Vein endothelial cell (primary cell): ENCODE data around the gene PCDHGB3. TPM values are rescaled to one million over a fixed set of nuclear protein-coding genes. Genes with fewer than 3 reads are reported as not detected.

ENCODE experiments used
- total RNA-seq: library from RNA; depleted of rRNA; stranded (reverse); fragments of >200 nt; gene quantifications from 2 replicates; pipeline ENCODE4 v1.2.3, GENCODE V29; 2012

The PCDHGB3 gene
- 6.5 and 8.8 TPM in 2 replicates for total RNA-seq

DNA sequence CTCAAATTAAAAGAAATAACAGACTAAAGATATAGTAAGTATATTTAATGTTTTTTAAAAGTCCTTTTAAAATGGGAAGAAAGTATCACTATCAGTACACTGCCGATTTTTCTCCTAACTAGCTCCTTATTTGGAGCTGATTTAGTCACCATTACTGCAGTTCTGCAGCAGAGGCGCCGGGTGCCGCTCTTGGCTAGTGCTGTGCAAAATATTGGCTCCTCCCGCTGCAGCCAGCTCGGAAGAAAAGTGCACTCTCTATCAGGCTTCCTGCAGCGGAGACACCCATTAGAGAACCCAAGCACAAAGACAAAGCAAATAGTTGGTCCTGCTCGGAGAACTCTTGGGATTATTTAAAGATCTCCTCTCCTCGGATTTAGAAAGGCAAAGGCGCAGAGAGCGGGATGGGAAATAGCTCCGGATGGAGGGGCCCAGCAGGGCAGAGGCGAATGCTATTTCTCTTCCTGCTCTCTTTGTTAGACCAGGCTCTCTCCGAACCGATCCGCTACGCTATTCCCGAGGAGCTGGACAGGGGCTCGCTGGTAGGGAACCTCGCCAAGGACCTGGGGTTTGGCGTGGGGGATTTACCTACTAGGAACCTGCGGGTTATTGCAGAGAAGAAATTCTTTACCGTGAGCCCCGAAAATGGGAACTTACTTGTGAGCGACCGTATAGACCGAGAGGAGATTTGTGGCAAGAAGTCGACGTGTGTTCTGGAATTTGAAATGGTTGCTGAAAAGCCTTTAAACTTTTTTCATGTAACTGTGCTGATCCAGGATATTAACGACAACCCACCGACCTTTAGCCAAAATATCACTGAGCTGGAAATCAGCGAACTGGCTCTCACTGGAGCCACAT is at the start of gene PCDHGB3:
Gene PCDHGB3 (plus strand): TSS at position 249 of the 855 bp plus-strand sequence. CDS start 153 bp downstream, at position 402.

DNA sequence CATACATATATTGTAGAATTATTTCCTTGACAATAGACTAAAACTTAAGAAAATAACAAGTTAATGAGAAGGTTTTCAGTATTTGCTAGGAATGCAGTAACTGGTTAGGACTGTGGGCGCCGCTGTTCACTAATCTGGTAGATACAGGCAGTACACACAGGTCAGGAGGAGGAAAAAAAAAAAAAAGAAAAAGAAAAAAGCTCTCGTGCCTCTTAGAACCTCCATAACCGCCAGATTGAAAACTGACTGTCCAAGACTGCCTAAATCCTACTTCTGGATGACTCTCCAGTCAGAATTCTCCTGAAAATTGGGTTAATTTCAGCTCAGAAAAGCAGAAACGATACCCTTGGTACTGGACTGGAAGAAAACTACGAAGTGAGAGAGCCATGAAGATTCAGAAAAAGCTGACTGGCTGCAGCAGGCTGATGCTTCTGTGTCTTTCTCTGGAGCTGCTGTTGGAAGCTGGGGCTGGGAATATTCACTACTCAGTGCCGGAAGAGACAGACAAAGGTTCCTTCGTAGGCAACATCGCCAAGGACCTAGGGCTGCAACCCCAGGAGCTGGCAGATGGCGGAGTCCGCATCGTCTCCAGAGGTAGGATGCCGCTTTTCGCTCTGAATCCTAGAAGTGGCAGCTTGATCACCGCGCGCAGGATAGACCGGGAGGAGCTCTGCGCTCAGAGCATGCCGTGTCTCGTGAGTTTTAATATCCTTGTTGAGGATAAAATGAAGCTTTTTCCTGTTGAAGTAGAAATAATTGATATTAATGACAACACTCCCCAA is 39.6 kb upstream of the PCDHGB3 start, which contains the start of gene PCDHGA1:
Gene PCDHGA1 (plus strand): TSS at position 216 of the 782 bp plus-strand sequence.

DNA sequence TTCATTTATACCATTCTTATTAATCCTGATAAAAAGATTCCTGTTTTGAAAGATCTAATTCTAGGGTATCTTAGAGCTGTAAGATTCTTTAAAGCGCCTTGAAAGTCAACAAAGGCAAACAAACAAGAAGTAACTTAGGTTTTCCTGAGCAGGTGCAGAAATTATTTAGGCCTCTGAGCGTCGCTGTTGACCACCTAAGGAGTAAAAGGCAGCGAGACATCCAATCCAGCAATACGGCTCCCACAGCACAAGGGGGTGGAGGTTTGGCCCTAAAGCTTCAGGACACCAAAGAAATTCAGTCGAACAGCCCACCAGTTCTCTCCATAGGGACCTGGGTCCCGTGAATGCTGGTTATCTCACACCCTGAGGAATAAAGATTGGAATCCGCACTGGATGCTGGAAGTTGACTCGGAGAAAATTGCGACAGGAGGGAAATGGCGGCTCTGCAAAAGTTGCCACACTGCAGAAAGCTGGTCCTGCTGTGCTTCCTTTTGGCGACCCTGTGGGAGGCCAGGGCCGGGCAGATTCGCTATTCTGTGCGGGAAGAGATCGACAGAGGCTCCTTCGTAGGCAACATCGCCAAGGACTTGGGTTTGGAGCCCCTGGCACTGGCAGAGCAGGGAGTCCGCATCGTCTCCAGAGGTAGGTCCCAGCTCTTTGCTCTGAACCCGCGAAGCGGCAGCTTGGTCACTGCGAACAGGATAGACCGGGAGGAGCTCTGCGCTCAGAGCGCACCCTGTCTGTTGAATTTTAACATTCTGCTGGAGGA is 31.3 kb upstream of the PCDHGB3 start, which contains the start of gene PCDHGA2:
Gene PCDHGA2 (plus strand): TSS at position 223 of the 769 bp plus-strand sequence.

DNA sequence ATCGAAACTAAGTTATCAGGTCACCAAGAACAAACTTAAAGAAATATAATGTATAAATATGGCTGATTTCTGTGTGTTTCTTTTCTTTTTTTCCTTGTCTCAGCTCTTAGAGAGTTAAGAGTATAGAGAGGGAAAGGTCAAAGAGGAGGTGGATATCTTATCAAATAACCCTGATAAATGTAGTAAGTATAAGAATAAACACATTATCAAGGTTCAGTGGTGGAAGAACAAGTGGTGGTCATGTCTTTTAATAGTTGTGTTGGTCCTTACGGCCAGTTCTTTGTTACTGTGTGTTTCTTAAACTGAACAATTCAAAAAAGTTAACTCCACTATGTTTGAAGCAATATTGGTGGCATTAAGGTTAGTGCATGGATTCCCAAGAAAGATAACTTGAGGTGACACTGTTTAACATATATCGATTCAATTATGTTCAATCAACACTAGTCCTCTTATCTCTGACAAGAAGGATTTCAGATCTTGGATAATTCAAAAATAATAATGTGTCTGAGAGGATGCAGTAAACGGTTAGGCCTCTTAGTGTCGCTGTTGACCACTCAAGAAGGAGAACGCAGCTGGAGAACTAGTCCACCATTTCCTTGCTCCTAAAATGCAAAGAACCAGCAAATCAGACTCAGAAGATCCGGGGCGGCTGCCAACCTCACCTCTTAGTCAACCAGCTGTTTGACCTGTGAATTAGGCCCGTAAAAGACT is 26.6 kb upstream of the PCDHGB3 start, which contains the start of gene PCDHGA3:
Gene PCDHGA3 (plus strand): TSS at position 588 of the 711 bp plus-strand sequence. CDS start 205 bp downstream, outside the sequence.

DNA sequence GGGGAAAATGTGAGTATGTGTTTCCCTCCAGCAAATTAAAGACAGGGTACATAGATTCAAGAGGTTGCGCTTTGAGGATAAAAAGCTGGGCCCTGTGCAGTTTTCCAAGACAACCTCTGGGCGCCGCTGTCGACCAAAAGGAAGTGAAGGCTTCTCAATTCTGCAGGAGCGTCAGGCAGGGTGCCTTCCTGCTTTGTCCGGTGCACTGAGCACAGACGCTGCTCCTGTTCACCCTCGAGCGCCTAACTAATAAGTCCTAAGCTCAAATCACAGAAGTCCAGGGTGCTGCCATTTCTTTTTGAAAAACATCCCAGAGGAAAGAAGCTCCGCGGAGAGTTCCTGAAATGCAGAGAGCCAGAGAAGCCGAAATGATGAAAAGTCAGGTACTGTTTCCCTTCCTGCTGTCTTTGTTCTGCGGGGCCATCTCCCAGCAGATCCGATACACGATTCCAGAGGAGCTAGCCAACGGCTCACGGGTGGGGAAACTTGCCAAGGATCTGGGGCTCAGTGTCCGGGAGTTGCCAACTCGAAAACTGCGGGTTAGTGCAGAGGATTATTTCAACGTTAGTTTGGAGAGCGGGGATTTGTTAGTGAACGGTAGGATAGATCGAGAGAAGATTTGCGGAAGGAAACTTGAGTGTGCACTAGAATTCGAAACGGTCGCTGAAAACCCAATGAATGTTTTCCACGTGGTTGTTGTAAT is 20.0 kb upstream of the PCDHGB3 start, which contains the start of gene PCDHGB1:
Gene PCDHGB1 (plus strand): TSS at position 183 of the 703 bp plus-strand sequence. CDS start 162 bp downstream, at position 345.

DNA sequence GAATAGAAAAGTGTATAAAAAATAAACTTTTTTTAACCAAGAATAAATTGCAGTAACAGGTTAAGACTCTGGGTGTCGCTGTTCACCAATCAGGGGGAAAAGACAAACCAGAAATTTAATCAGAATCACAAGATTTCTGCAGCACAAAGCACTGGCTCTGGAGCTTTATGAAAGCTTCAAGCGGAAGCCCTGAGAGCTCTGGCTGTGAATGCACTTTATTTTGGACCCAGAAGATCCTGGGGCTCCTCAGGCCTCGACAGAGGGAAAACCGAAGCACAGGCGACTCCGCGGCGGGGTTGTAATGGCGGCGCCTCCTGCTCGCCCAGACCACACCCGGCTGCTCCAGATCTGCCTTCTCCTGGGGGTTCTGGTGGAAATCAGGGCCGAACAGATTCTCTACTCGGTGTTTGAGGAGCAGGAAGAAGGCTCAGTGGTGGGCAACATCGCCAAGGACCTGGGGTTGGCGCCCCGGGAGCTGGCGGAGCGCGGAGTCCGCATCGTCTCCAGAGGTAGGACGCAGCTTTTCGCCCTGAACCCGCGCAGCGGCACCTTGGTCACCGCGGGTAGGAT is 15.1 kb upstream of the PCDHGB3 start, which contains the start of gene PCDHGA4:
Gene PCDHGA4 (plus strand): TSS at position 122 of the 570 bp plus-strand sequence. CDS start 87 bp downstream, at position 209.

DNA sequence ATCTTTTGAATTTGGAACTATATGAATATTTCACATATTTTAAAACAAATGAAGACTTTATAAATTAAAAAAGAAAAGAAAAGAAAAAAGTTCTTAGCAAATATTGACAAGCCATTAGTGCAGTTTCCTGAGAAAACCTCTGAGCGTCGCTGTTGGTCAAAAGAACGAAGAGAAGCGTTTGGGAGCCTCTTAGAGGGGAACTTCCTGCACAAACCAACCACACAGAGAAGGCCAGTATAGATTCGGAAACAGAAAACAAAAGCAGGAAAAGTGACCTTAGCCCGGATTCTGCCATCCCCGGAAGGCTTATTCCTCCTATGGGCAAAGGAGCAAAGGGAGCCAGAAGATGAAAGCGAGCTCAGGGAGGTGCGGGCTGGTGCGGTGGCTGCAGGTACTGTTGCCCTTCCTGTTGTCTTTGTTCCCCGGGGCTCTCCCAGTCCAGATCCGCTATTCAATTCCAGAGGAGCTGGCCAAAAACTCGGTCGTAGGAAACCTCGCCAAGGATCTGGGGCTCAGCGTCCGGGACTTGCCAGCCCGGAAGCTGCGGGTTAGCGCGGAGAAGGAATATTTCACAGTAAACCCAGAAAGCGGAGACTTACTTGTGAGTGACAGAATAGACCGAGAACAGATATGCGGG is 10.1 kb upstream of the PCDHGB3 start, which contains the start of gene PCDHGB2:
Gene PCDHGB2 (plus strand): TSS at position 205 of the 637 bp plus-strand sequence. CDS start 142 bp downstream, at position 347.

DNA sequence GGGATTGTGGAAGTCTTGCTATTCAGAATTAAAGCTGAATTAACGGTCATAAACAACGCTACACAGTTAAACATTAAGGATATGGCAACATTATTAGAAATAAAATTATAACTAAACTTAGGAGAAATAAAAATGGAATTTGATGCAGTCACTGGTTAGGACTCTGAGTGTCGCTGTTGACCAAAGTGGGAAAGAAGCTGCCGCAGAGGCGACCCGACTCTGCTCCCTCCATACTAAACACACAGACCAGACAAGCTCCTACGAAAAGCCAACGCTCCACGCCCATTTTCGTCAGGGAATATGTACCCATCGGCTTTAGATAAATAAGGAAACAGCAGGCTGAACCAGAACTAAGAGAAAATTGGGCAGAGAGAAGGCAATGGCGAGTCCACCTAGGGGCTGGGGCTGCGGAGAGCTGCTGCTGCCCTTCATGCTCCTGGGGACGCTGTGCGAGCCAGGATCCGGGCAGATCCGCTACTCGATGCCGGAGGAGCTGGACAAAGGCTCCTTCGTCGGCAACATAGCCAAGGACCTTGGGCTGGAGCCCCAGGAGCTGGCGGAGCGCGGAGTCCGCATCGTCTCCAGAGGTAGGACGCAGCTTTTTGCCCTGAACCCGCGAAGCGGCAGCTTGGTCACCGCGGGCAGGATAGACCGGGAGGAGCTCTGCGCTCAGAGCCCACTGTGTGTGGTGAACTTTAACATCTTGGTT is 5.9 kb upstream of the PCDHGB3 start, which contains the start of gene PCDHGA5:
Gene PCDHGA5 (plus strand): TSS at position 211 of the 709 bp plus-strand sequence. CDS start 169 bp downstream, at position 380.

DNA sequence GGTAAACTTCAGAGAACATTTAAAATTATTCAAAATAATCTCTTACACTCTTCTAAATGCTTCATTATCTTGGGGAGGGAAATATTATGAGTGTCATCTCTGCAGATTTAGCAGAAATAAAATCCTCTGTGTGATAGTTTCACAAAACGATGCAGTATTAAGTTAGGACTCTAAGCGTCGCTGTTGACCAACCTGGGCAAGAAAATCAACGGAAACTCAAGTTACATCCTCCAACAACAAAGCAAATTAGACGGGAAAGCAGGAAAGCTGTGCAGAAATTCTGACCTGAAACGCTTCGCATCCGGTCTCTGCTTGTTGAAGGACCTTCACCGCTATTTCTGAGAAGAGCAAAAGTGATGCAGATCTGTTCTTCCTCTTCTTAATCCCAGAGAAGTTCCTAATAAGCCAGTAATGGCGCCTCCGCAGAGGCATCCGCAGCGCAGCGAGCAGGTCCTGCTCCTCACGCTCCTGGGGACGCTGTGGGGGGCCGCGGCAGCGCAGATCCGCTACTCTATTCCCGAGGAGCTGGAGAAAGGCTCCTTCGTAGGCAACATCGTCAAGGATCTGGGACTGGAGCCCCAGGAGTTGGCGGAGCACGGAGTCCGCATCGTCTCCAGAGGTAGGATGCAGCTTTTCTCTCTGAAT is 3.8 kb downstream of the PCDHGB3 start, which contains the start of gene PCDHGA6:
Gene PCDHGA6 (plus strand): TSS at position 219 of the 645 bp plus-strand sequence. CDS start 193 bp downstream, at position 412.

DNA sequence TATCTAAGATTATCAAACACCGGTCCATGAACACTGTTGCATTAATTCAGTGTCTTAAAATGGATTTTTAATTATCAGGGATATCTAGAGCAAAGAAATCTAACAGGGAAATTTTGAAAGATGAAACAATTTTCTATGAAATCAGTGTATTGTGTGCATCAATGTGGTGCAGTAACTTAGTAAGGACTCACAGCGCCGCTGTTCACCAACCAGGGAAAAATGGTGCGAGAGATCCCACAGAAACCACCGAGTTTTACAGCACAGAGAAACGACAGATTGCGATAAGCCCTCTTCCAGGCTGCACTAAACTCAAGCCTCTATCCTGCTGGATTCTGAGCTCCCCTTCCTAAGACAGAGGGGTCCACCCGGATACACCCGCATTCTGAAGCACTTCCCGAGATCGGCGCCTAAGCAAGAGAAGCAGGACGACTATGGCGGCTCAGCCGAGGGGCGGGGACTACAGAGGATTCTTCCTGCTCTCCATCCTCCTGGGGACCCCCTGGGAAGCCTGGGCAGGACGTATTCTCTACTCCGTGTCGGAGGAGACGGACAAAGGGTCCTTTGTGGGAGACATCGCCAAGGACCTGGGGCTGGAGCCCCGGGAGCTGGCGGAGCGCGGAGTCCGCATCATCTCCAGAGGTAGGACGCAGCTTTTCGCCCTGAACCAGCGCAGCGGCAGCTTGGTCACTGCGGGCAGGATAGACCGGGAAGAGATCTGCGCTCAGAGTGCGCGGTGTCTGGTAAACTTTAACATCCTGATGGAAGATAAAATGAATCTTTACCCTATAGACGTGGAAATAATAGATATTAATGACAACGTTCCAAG is 12.6 kb downstream of the PCDHGB3 start, which contains the start of gene PCDHGA7:
Gene PCDHGA7 (plus strand): TSS at position 274 of the 826 bp plus-strand sequence. CDS start 158 bp downstream, at position 432.

DNA sequence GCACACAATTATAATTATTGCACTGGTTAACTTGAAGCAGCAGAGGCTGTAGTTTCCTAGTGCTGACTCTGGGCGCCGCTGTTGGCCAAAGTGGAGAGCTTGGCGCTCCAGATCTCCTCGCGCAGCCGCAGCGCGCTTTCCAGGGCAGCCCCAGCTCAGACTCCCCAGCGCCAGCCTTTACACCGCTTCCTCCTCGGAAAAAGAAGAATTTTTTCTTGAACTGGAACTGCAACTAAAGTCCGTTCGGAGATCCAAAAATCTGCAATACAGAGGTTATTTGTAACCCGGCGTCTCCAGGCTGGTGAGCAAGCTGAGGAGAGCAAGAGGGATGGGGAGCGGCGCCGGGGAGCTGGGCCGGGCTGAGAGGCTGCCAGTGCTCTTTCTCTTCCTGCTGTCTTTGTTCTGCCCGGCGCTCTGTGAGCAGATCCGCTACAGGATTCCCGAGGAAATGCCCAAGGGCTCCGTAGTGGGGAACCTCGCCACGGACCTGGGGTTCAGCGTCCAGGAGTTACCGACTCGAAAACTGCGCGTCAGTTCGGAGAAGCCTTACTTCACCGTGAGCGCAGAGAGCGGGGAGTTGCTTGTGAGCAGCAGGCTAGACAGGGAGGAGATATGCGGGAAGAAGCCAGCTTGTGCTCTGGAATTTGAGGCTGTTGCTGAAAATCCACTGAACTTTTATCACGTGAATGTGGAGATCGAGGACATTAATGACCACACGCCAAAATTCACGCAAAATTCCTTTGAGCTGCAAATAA is 17.7 kb downstream of the PCDHGB3 start, which contains the start of gene PCDHGB4:
Gene PCDHGB4 (plus strand): TSS at position 142 of the 755 bp plus-strand sequence. CDS start 187 bp downstream, at position 329.

DNA sequence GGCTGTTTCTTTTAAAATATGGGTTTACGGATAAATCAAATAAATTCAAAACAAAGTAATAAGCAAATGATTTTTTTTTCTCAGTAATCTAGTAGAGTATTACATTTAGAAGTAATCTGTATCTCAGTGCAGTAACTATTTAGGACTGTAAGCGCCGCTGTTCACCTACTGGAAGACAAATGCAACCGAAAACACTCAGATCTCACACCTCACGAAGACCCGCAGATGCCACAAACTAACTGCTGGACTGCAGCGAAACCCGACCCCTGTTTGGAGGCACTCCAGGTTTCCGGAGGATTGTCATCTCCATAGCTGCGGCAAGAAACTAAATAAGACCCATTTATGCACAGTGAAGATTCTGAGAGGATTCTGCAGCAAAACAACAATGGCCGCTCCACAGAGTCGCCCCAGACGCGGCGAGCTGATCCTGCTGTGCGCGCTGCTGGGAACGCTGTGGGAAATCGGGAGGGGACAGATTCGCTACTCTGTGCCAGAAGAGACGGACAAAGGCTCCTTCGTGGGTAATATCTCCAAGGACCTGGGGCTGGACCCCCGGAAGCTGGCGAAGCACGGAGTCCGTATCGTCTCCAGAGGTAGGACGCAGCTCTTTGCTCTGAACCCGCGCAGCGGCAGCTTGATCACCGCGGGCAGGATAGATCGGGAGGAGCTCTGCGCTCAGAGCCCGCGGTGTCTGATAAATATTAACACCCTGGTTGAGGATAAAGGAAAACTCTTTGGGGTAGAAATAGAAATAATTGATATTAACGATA is 22.6 kb downstream of the PCDHGB3 start, which contains the start of gene PCDHGA8:
Gene PCDHGA8 (plus strand): TSS at position 205 of the 770 bp plus-strand sequence. CDS start 181 bp downstream, at position 386.

DNA sequence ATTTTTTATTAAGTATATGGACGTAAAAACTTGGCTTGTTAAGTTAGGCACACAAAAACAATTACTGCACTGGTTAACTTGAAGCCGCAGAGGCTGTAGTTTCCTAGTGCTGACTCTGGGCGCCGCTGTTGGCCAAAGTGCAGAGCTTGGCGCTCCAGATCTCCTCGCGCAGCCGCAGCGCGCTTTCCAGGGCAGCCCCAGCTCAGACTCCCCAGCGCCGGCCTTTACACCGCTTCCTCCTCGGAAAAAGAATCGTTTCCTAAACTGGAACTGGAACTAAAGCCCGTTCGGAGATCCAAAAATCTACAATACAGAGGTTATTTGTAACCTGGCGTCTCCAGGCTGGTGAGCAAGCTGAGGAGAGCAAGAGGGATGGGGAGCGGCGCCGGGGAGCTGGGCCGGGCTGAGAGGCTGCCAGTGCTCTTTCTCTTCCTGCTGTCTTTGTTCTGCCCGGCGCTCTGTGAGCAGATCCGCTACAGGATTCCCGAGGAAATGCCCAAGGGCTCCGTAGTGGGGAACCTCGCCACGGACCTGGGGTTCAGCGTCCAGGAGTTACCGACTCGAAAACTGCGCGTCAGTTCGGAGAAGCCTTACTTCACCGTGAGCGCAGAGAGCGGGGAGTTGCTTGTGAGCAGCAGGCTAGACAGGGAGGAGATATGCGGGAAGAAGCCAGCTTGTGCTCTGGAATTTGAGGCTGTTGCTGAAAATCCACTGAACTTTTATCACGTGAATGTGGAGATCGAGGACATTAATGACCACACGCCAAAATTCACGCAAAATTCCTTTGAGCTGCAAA is 27.9 kb downstream of the PCDHGB3 start, which contains the start of gene PCDHGB5:
Gene PCDHGB5 (plus strand): TSS at position 192 of the 796 bp plus-strand sequence. CDS start 181 bp downstream, at position 373.

DNA sequence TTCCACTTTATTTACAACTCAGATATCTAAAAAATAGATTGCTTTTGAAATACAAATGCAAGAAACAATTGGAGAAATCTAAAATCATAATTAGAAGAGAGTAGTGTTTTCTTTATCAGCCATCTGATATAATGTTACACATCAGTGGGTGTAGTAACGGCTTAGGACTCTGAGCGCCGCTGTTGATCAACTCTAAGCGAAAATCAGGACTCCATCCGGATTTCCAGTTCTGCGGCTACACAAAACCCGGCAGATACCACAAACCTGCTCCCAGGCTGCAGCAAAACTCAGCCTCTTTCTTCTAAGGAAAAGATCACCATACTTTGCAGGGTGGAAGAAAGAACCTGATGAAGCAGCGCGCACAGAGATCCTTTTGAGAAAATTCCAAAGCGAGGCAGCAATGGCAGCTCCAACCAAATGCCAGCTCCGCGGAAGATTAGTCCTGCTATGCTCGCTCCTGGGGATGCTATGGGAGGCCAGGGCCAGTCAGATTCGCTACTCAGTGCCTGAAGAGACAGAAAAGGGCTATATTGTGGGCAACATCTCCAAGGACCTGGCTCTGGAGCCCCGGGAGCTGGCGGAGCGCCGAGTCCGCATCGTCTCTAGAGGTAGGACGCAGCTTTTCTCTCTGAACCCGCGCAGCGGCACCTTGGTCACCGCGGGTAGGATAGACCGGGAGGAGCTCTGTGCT is 32.7 kb downstream of the PCDHGB3 start, which contains the start of gene PCDHGA9:
Gene PCDHGA9 (plus strand): TSS at position 226 of the 691 bp plus-strand sequence. CDS start 175 bp downstream, at position 401.

